ENCODE measurements around the gene CEBPZOS. TPM values are rescaled to one million over a fixed set of nuclear protein-coding genes. Genes with fewer than 3 reads are reported as not detected.
"Not testable (repeated sequence)": the region's sequence is repeated elsewhere in the genome, so short reads cannot be mapped to it uniquely, and the experiment has no call there.

Gene CEBPZOS
- total and polyA plus RNA-seq, 10 of the 15 experiments (the other 5 are each of a cell fraction or from before 2014, with no cell fraction given) = 22.9 to 50.8 (median 39.1) TPM

- TF ChIP-seq REST (IDR thresholded peaks at IDR 0.05; ENCODE audit: low read depth, low read length) = peak; percentile 68; the same call in 1 of the 2 replicates
These were observed 27.8 kb downstream of the CEBPZOS start (continued) for GRCh38 chr2:37224063-37224462.

- DNase-seq (ENCODE audit: low read depth, low spot score); intact Hi-C loops (cut with micrococcal nuclease; ENCODE audit: unreplicated experiment); H3K4me1 ChIP-seq (ENCODE audit: control insufficient read depth, insufficient read depth, low read length); POLR2A ChIA-PET; in situ Hi-C loops (cut with MboI); H2AFZ ChIP-seq (ENCODE audit: control insufficient read depth, low read depth, low read length); CTCF ChIA-PET; SMC1A ChIA-PET (ENCODE audit: uncharacterized antibody, unreplicated experiment); BruUV-seq (replicated peaks); H3K9ac ChIP-seq (ENCODE audit: control insufficient read depth, insufficient read depth, low read length); H3K4me2 ChIP-seq (ENCODE audit: control insufficient read depth, insufficient read depth); H4K20me1 ChIP-seq (ENCODE audit: control insufficient read depth, insufficient read depth); H3K27me3 ChIP-seq (replicated peaks in 1 of 2; ENCODE audit: control insufficient read depth in 2 of 2, insufficient read depth in 2 of 2, low read length in 1 of 2); FAIRE-seq; RAD21 ChIA-PET (ENCODE audit: unreplicated experiment); H3K9me3 ChIP-seq (replicated peaks; ENCODE audit: control insufficient read depth, insufficient read depth, low read length); H3K27ac ChIP-seq (ENCODE audit: control insufficient read depth, insufficient read depth): not testable (repeated sequence)
- Histone ChIP-seq H3K79me2 (ENCODE audit: control insufficient read depth, insufficient read depth, low read length) (peaks cover 46% of the 10 kb centered on the region), H3K36me3 (ENCODE audit: control insufficient read depth in 2 of 2, insufficient read depth in 2 of 2, low read length in 1 of 2) (peaks cover 4 to 16% of the 10 kb centered on the region in 2 experiments; a peak in 3 of 4 replicates), H3K4me3 (peak overlapping the region; percentile 53; the same call in 1 of the 2 replicates)
- peak; percentile 17; the same call in 1 of the 2 replicates for TF ChIP-seq ZNF687 (IDR thresholded peaks at IDR 0.05)
- ATAC-seq = peak; percentile 17; the same call in 2 of the 3 replicates
- WGBS (ENCODE audit: insufficient coverage, insufficient replicate concordance, low lambda C conversion rate, missing lambda C conversion rate) = no CpG with 5 or more reads among the region's 2 CpGs
These were observed 28.8 kb downstream of the CEBPZOS start for GRCh38 chr2:37225129-37225528.
